Smooth muscle cell of the umbilical artery (primary cell): ENCODE measurements around the gene FAR1. TPM values are rescaled to one million over a fixed set of nuclear protein-coding genes. Genes with fewer than 3 reads are reported as not detected.

Experiments
- total RNA-seq: library from RNA; depleted of rRNA; stranded (reverse); fragments of >200 nt; gene quantifications from 2 replicates; pipeline ENCODE4 v1.2.3, GENCODE V29; 2014

Gene FAR1, protein sequence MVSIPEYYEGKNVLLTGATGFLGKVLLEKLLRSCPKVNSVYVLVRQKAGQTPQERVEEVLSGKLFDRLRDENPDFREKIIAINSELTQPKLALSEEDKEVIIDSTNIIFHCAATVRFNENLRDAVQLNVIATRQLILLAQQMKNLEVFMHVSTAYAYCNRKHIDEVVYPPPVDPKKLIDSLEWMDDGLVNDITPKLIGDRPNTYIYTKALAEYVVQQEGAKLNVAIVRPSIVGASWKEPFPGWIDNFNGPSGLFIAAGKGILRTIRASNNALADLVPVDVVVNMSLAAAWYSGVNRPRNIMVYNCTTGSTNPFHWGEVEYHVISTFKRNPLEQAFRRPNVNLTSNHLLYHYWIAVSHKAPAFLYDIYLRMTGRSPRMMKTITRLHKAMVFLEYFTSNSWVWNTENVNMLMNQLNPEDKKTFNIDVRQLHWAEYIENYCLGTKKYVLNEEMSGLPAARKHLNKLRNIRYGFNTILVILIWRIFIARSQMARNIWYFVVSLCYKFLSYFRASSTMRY
- total RNA-seq = 50.5 and 97.1 TPM in 2 replicates

DNA sequence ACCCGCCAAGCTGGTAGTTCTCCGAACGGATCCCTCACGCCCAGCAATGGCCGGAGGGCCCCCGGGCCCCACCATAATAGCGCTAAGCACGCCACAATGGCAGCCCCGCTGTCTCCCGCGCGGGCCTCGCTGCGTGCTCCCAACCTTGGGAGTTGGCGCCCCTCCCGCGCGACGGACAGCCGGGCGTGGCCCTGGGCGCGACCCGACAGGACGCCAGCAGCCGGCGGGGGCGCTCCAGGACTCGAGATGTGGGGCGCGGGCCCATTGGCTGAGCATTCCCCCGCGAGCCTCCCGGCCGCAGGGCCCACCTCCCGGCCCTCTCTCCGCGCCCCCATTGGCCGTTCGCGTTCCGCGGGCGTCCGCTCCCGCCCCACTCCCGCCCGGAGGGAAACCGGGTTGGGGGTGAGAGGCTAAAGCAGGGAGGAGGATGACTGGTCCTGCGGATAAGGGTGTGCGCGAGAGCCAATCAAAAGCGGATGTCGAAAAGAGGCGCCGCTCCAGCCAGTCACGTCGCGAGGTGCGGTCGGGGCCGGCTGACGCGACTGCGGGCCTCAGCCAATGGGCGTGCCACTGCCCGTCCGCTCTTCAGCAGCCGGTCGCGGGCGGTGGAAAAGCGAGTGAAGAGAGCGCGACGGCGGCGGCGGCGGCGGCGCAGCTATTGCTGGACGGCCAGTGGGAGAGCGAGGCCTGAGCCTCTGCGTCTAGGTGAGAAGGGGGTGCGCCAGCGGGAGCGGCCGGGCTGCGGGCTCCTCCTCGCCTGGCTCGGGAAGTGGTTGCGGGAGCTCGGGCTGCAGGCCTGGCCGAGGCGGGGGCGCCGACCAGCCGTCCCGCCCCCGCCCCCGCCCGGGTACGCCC, at the start of gene FAR1:
FAR1 (plus strand) TSS at position 567 of the 855 bp plus-strand sequence. CDS start 26,098 bp downstream, outside the sequence.

Other genes with a start within 250 kb of the FAR1 start
- gene BTBD10, start 205.4 kb upstream of the FAR1 start, total RNA-seq = 92.9 and 97.7 TPM in 2 replicates
- gene PTH, start 172.7 kb upstream of the FAR1 start, total RNA-seq = not detected in 2 replicates